Transverse colon (tissue), 3 donors: ENCODE results near the gene SPRR5.

Experiments used
- CTCF ChIP-seq, 5 experiments: fragments of 200-600 bp in 3 of 5; fragments of 450-650 bp in 2 of 5; sonication (generic) in 3 of 5; IDR thresholded peaks; 1 replicate in 2 of 5; 2 replicates in 3 of 5; pipeline ENCODE4 v1.5.1; 2016 to 2017; ENCODE audit warnings: antibody characterized with exemption in 5 of 5, inconsistent platforms in 3 of 5, mild to moderate bottlenecking in 2 of 5, moderate library complexity in 1 of 5
- EP300 ChIP-seq: sonication (generic); formaldehyde crosslinking; IDR thresholded peaks from one replicate; pipeline ENCODE4 v1.6.1; 2017; ENCODE audit warnings: antibody characterized with exemption, low read depth
- POLR2A ChIP-seq: fragments of 450-650 bp; IDR thresholded peaks from one replicate; pipeline ENCODE4 v1.6.1; 2016; ENCODE audit warnings: antibody characterized with exemption, mild to moderate bottlenecking, moderate library complexity

DNA sequence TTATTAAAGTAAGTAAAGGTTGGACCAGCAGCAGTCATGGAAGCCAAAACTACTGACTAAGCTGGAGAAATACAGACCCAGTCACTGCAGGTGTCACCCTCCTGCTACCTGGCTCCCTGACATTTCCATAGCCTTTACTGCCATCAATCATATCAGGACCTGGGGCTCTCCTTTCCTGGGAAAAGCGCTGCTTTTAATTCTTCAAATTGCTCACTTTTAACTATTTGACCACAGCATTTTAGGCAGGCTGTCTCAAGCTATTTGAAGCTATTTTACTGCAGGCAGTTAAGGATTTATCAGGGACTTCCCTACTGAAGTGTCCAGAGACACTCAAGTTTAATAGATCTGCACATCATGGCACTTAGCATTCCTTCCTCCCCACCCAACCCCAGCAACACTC is 34.5 kb upstream of the SPRR5 start:
- no peak for TF ChIP-seq CTCF (IDR thresholded peaks at IDR 0.05)
- TF ChIP-seq EP300 = no peak
- no peak for TF ChIP-seq POLR2A
